Upper lobe of left lung (tissue), 4 donors: Measurements from ENCODE around the gene TREM2.

Experiments
- EP300 ChIP-seq, 4 donors: sonication (generic); formaldehyde crosslinking; IDR thresholded peaks; one replicate each; pipeline ENCODE4 v1.5.1; 2017; ENCODE audit warnings: antibody characterized with exemption in 4 of 4, control low read depth in 2 of 4
- POLR2AphosphoS5 ChIP-seq, 2 donors: sonication (generic); formaldehyde crosslinking; IDR thresholded peaks; one replicate each; pipeline ENCODE4 v1.5.1; 2017; ENCODE audit warnings: antibody characterized with exemption in 2 of 2
- TF ChIP-seq, protein P1 (sequence below), 6 experiments: fragments of 450-650 bp in 4 of 6; fragments of 200-600 bp in 2 of 6; sonication (generic) in 2 of 6; IDR thresholded peaks; one replicate each; pipeline ENCODE4 v1.5.1; 2016 to 2019; ENCODE audit warnings: antibody characterized with exemption in 6 of 6

DNA sequence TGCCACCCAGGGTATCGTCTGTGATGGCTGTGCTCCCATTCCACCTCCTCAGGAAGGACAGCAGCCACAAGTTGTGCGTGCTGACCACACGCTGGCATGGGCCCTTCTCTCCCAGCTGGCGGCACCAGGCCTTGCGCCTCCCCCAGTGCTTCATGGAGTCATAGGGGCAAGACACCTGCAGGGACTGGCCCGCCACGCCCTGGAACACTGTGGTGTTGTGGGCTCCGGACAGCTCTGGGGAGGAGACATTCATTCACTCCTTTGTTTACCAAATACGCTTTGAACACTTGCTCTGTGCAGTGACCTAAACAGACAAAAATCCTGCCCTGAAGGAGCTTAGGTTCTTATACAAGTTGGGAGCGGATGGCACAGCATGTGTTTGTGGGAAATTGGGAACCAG, 1.5 kb downstream of the TREM2 start:
- TF ChIP-seq EP300 (IDR thresholded peaks at IDR 0.05), result no peak
- TF ChIP-seq, protein P1, sequence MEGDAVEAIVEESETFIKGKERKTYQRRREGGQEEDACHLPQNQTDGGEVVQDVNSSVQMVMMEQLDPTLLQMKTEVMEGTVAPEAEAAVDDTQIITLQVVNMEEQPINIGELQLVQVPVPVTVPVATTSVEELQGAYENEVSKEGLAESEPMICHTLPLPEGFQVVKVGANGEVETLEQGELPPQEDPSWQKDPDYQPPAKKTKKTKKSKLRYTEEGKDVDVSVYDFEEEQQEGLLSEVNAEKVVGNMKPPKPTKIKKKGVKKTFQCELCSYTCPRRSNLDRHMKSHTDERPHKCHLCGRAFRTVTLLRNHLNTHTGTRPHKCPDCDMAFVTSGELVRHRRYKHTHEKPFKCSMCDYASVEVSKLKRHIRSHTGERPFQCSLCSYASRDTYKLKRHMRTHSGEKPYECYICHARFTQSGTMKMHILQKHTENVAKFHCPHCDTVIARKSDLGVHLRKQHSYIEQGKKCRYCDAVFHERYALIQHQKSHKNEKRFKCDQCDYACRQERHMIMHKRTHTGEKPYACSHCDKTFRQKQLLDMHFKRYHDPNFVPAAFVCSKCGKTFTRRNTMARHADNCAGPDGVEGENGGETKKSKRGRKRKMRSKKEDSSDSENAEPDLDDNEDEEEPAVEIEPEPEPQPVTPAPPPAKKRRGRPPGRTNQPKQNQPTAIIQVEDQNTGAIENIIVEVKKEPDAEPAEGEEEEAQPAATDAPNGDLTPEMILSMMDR (IDR thresholded peaks at IDR 0.05), result no peak
- TF ChIP-seq POLR2AphosphoS5 (IDR thresholded peaks at IDR 0.05), result no peak
